Mesothelial cell of epicardium (in vitro differentiated cells): ENCODE results near the gene DCAF5. TPM values are rescaled to one million over a fixed set of nuclear protein-coding genes. Genes with fewer than 3 reads are reported as not detected.

Experiments
- DNase-seq, 2 experiments: peaks; one replicate each; pipeline ENCODE4 v3.0.0; 2021; ENCODE audit warnings: low spot score in 2 of 2; ENCODE audit not compliant: unreplicated experiment in 2 of 2
- H3K27ac Mint-ChIP-seq: 2 replicates; pipeline ENCODE4 v1.8.0; 2021; ENCODE audit warnings: mixed read lengths
- H3K27me3 Mint-ChIP-seq: 2 replicates; pipeline ENCODE4 v1.8.0; 2021; ENCODE audit warnings: low read depth, mixed read lengths
- H3K36me3 Mint-ChIP-seq: 2 replicates; pipeline ENCODE4 v1.8.0; 2021; ENCODE audit warnings: mixed read lengths
- H3K4me1 Mint-ChIP-seq: 2 replicates; pipeline ENCODE4 v1.8.0; 2021; ENCODE audit warnings: mixed read lengths
- H3K4me3 Mint-ChIP-seq: 2 replicates; pipeline ENCODE4 v1.8.0; 2021; ENCODE audit warnings: mild to moderate bottlenecking, moderate library complexity, mixed read lengths
- H3K9me3 Mint-ChIP-seq: 2 replicates; pipeline ENCODE4 v1.8.0; 2021; ENCODE audit warnings: mixed read lengths
- CTCF ChIP-seq: fragments of 200-600 bp; sonication (generic); IDR thresholded peaks from one replicate; pipeline ENCODE4 v1.5.0; 2021; ENCODE audit warnings: antibody characterized with exemption; ENCODE audit not compliant: unreplicated experiment
- total RNA-seq: library from RNA; stranded (reverse); gene quantifications from 3 replicates; pipeline ENCODE4 v1.2.1, GENCODE V29; 2021

Gene DCAF5
- total RNA-seq, 1 donor from 2014 or later = 64.4 TPM

- TF ChIP-seq CTCF = no peak
- Mint-ChIP-seq H3K4me3 (no peak overlapping the region), H3K9me3 (no peaks in the 10 kb centered on the region), H3K36me3 (peaks cover 12% of the 10 kb centered on the region), H3K4me1 (no peaks in the 10 kb centered on the region), H3K27ac (no peak overlapping the region), H3K27me3 (no peaks in the 10 kb centered on the region)
- DNase-seq = no peak
Measured at GRCh38 chr14:69105326-69105725, 47.6 kb downstream of the DCAF5 start.

DNA sequence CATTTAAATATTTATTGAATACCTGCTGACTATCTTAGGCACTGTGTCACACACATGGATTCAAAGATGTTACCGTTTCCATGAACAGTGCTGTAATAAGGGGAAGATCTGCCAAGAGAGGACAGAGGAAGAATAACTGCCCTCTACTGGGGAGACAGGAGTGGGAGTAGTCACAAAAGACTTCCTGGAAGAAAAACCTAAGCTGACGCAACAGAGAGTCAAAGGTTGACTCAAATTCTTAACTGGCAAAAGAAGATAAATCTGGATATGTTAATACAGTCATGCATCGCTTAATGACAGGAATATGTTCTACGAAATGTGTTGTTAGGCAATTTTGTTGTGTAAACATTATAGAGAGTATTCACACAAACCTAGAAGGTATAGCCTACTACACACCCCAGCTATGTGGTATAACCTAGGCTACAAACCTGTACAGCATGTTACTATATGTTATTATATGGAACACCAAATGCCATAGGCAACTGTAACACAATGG, 51.5 kb downstream of the DCAF5 start:
- Mint-ChIP-seq H3K4me3 (no peak overlapping the region), H3K4me1 (peaks cover 2% of the 10 kb centered on the region), H3K9me3 (no peaks in the 10 kb centered on the region), H3K36me3 (peaks cover 14% of the 10 kb centered on the region), H3K27ac (no peak overlapping the region), H3K27me3 (no peaks in the 10 kb centered on the region)
- no peak for DNase-seq
- TF ChIP-seq CTCF = no peak

- no peak overlapping the region for H3K27ac Mint-ChIP-seq
- no peaks in the 10 kb centered on the region for H3K27me3 Mint-ChIP-seq
- peaks cover 13% of the 10 kb centered on the region for H3K4me1 Mint-ChIP-seq
- TF ChIP-seq CTCF = no peak
- H3K36me3 Mint-ChIP-seq = peaks cover 3% of the 10 kb centered on the region
- no peak for DNase-seq
- H3K4me3 Mint-ChIP-seq = no peak overlapping the region
- H3K9me3 Mint-ChIP-seq = no peaks in the 10 kb centered on the region
Measured at GRCh38 chr14:69097974-69098373, 54.9 kb downstream of the DCAF5 start.

DNA sequence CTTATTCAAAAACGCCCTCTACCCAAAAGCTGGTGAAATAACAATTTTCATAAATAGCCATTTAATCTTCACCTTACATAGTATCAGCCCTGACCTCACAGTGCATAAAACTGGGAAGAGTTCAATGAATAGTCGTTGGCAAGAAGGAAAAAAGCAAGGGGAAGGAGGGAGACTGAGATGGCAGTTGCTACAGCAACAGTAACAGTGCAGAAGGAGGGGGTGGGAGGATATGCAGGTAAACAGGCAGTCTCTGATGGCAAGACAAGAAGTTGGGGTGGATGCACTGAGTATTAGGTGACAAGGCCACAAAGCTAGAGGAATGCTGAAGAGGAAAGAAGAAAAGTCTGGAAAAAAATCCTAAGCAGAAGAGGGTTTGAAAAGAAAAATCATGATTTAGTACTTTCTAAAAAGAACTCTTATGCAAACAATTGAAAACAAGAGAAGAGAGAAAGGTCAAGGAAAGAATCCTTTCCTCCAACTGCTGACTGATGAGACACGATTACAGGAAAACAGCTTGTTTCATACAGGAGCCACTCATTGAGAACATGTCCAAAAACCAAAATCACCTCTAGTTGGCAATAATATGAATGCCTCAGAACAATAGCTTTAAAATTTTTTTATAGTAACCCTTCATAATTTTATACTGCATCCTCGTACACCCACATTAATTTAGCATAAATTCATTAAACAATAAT, 56.0 kb downstream of the DCAF5 start:
- no peak for DNase-seq
- Mint-ChIP-seq H3K36me3 (peaks cover 2% of the 10 kb centered on the region), H3K27ac (peak overlapping the region; percentile 41), H3K4me3 (no peak overlapping the region), H3K27me3 (no peaks in the 10 kb centered on the region), H3K9me3 (no peaks in the 10 kb centered on the region), H3K4me1 (peaks cover 13% of the 10 kb centered on the region)
- TF ChIP-seq CTCF = no peak

GRCh38 chr14:69096246-69096645, 56.7 kb downstream of the DCAF5 start:
- no peak for DNase-seq
- TF ChIP-seq CTCF = no peak
- Mint-ChIP-seq H3K9me3 (no peaks in the 10 kb centered on the region), H3K36me3 (peaks cover 7% of the 10 kb centered on the region), H3K4me3 (no peak overlapping the region), H3K27ac (no peak overlapping the region), H3K27me3 (no peaks in the 10 kb centered on the region), H3K4me1 (peaks cover 13% of the 10 kb centered on the region)

GRCh38 chr14:69094481-69094880, 58.4 kb downstream of the DCAF5 start:
- TF ChIP-seq CTCF = no peak
- peak overlapping the region; percentile 68 for H3K27ac Mint-ChIP-seq
- no peaks in the 10 kb centered on the region for H3K9me3 Mint-ChIP-seq
- no peak overlapping the region for H3K4me3 Mint-ChIP-seq
- peaks cover 9% of the 10 kb centered on the region for H3K36me3 Mint-ChIP-seq
- H3K4me1 Mint-ChIP-seq = peaks cover 13% of the 10 kb centered on the region
- no peaks in the 10 kb centered on the region for H3K27me3 Mint-ChIP-seq
- no peak for DNase-seq
